Trophoblast cell (in vitro differentiated cells and primary cell): ENCODE results near the gene TMEM127.
A peak's percentile ranks its signal among the peaks of the same experiment; 100 is the strongest.
"Not testable (repeated sequence)": the region's sequence is repeated elsewhere in the genome, so short reads cannot be mapped to it uniquely, and the experiment has no call there.

Experiments used
- DNase-seq, 2 donors: peaks; one replicate each; pipeline ENCODE4 v3.0.0-alpha.2; 2016
- H2AFZ ChIP-seq: 2 replicates; pipeline ENCODE4 v1.6.1; 2013; ENCODE audit warnings: low read length, moderate library complexity, mild to moderate bottlenecking; ENCODE audit not compliant: insufficient read depth, poor library complexity
- H2AK5ac ChIP-seq: 2 replicates; pipeline ENCODE4 v1.6.1; 2013; ENCODE audit warnings: mild to moderate bottlenecking, low read length
- H2BK120ac ChIP-seq: 2 replicates; pipeline ENCODE4 v1.6.1; 2013; ENCODE audit warnings: low read length, mild to moderate bottlenecking, moderate library complexity; ENCODE audit not compliant: insufficient read depth, poor library complexity
- H2BK12ac ChIP-seq: 2 replicates; pipeline ENCODE4 v1.6.1; 2013; ENCODE audit warnings: mild to moderate bottlenecking, low read length, moderate library complexity
- H2BK5ac ChIP-seq: 2 replicates; pipeline ENCODE4 v1.6.1; 2013; ENCODE audit warnings: low read length, low read depth, moderate library complexity, mild to moderate bottlenecking; ENCODE audit not compliant: poor library complexity
- H3K14ac ChIP-seq: 2 replicates; pipeline ENCODE4 v1.6.1; 2013; ENCODE audit warnings: mild to moderate bottlenecking, low read length
- H3K18ac ChIP-seq: 2 replicates; pipeline ENCODE4 v1.6.1; 2013; ENCODE audit warnings: mild to moderate bottlenecking, low read length
- H3K23ac ChIP-seq: 2 replicates; pipeline ENCODE4 v1.6.1; 2013; ENCODE audit warnings: low read length
- H3K27ac ChIP-seq: 2 replicates; pipeline ENCODE4 v1.5.1; 2013; ENCODE audit warnings: low read depth, mild to moderate bottlenecking, inconsistent platforms, low read length, moderate library complexity
- H3K27me3 ChIP-seq: 2 replicates; pipeline ENCODE4 v1.6.1; 2013; ENCODE audit warnings: inconsistent platforms, mild to moderate bottlenecking, low read length, moderate library complexity; ENCODE audit not compliant: insufficient read depth
- H3K36me3 ChIP-seq, 2 experiments: 1 replicate in 1 of 2; 2 replicates in 1 of 2; pipeline ENCODE4 v1.6.1; 2013; ENCODE audit warnings: low read length in 2 of 2, mild to moderate bottlenecking in 2 of 2, moderate library complexity in 1 of 2; ENCODE audit not compliant: insufficient read depth in 2 of 2, control insufficient read depth in 1 of 2
- H3K4ac ChIP-seq: 2 replicates; pipeline ENCODE4 v1.6.1; 2013; ENCODE audit warnings: low read depth, mild to moderate bottlenecking, low read length, moderate library complexity
- H3K4me1 ChIP-seq, 2 experiments: 1 replicate in 1 of 2; 2 replicates in 1 of 2; pipeline ENCODE4 v1.6.1; 2013; ENCODE audit warnings: low read length in 2 of 2, mild to moderate bottlenecking in 2 of 2, moderate library complexity in 1 of 2; ENCODE audit not compliant: insufficient read depth in 2 of 2, control insufficient read depth in 1 of 2
- H3K4me2 ChIP-seq: 2 replicates; pipeline ENCODE4 v1.6.1; 2013; ENCODE audit warnings: inconsistent platforms, mild to moderate bottlenecking, low read length, moderate library complexity
- H3K4me3 ChIP-seq: 2 replicates; pipeline ENCODE4 v1.5.1; 2013; ENCODE audit warnings: mild to moderate bottlenecking, low read depth, low read length, inconsistent platforms
- H3K79me1 ChIP-seq: one replicate; pipeline ENCODE4 v1.6.1; 2013; ENCODE audit warnings: low read length
- H3K79me2 ChIP-seq: 2 replicates; pipeline ENCODE4 v1.6.1; 2013; ENCODE audit warnings: low read length, mild to moderate bottlenecking; ENCODE audit not compliant: control insufficient read depth, insufficient read depth, poor library complexity
- H3K9ac ChIP-seq: 2 replicates; pipeline ENCODE4 v1.6.1; 2013; ENCODE audit warnings: mild to moderate bottlenecking, low read length
- H3K9me3 ChIP-seq: 2 replicates; pipeline ENCODE4 v1.6.1; 2013; ENCODE audit warnings: low read depth, mild to moderate bottlenecking, control low read depth, inconsistent platforms, low read length; ENCODE audit not compliant: insufficient read depth
- H4K12ac ChIP-seq: 2 replicates; pipeline ENCODE4 v1.6.1; 2013; ENCODE audit warnings: low read depth, mild to moderate bottlenecking, low read length, moderate library complexity
- H4K8ac ChIP-seq: 2 replicates; pipeline ENCODE4 v1.6.1; 2013; ENCODE audit warnings: low read depth, mild to moderate bottlenecking, low read length, moderate library complexity
- H4K91ac ChIP-seq: one replicate; pipeline ENCODE4 v1.6.1; 2013; ENCODE audit warnings: low read depth, mild to moderate bottlenecking, low read length, moderate library complexity
- WGBS: extraction: QIAGEN DNeasy Blood & Tissue Kit; methylation state at CpG from one replicate; pipeline ENCODE4 v1.1.7; 2013; ENCODE audit warnings: missing lambda C conversion rate; ENCODE audit not compliant: insufficient read length, insufficient coverage; ENCODE audit errors: extremely low coverage; 5-methylcytosine and 5-hydroxymethylcytosine counted together

Gene TMEM127

DNA sequence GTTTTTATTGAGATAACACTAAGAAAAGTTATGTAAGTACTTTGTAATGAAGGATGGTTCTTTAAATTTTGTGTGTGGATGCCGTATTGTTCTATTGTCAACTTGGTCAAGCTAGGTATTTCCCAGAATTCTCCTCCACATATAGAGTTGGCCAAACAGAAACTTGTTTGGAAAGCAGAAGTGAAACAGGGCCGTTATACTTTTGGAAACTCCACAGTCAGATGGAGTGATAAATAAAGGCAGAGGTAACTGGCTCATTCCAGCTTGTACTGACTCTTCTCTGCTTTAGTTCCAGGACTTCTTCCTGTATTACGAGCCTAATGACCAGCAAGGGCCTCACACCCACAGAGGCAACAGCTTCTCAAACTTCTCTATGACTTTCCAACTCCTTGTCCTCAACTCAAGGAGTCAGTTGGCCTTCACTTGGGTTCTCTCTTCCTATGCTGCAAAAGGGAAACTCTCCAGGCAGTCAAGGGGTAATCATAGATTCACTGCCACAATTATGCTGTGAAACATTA, 40.7 kb downstream of the TMEM127 start:
- no peak overlapping the region for H3K14ac ChIP-seq
- H2BK120ac ChIP-seq, result no peak overlapping the region
- H3K79me1 ChIP-seq, result no peaks in the 10 kb centered on the region
- no peak overlapping the region for H4K12ac ChIP-seq
- no peak overlapping the region for H2AFZ ChIP-seq
- H2BK12ac ChIP-seq, result no peak overlapping the region
- H4K8ac ChIP-seq, result no peak overlapping the region
- no peak overlapping the region for H3K4ac ChIP-seq
- no CpG with 5 or more reads among the region's 3 CpGs for WGBS
- no peaks in the 10 kb centered on the region for H3K79me2 ChIP-seq
- no peak overlapping the region for H4K91ac ChIP-seq
- H3K9ac ChIP-seq, result no peak overlapping the region
- H3K36me3 ChIP-seq, result peaks cover 0 to 2% of the 10 kb centered on the region in 2 experiments
- no peak overlapping the region for H3K18ac ChIP-seq
- no peak overlapping the region for H3K23ac ChIP-seq
- no peaks in the 10 kb centered on the region for H3K4me1 ChIP-seq
- no peaks in the 10 kb centered on the region for H3K9me3 ChIP-seq
- peak; percentile 12 to 26 for DNase-seq
- no peak overlapping the region for H3K4me2 ChIP-seq
- H3K27ac ChIP-seq, result no peak overlapping the region
- no peak overlapping the region for H3K4me3 ChIP-seq
- no peaks in the 10 kb centered on the region for H3K27me3 ChIP-seq
- H2AK5ac ChIP-seq, result no peak overlapping the region
- no peak overlapping the region for H2BK5ac ChIP-seq

- not testable (repeated sequence) for H4K91ac ChIP-seq
- no CpG with 5 or more reads among the region's 1 CpG for WGBS
Observed at GRCh38 chr2:96221106-96221505, 44.7 kb downstream of the TMEM127 start.

GRCh38 chr2:96219959-96220358, 45.8 kb downstream of the TMEM127 start:
- not testable (repeated sequence) for H4K91ac ChIP-seq, H2BK120ac ChIP-seq, H2BK12ac ChIP-seq, H3K79me2 ChIP-seq, H3K4me1 ChIP-seq, H2AK5ac ChIP-seq, H3K9ac ChIP-seq, H4K8ac ChIP-seq, H3K23ac ChIP-seq, H3K4me2 ChIP-seq, H3K27ac ChIP-seq, DNase-seq, H3K4me3 ChIP-seq, H2AFZ ChIP-seq, H2BK5ac ChIP-seq, H3K9me3 ChIP-seq, H3K4ac ChIP-seq, H4K12ac ChIP-seq, H3K18ac ChIP-seq, H3K27me3 ChIP-seq, H3K79me1 ChIP-seq, H3K36me3 ChIP-seq, H3K14ac ChIP-seq
- no CpG with 5 or more reads among the region's 4 CpGs for WGBS

More at GRCh38 chr2:96221106-96221505, 44.7 kb downstream of the TMEM127 start:
- not testable (repeated sequence) for H3K79me2 ChIP-seq, H4K8ac ChIP-seq, H3K27ac ChIP-seq, H2BK5ac ChIP-seq, H3K4me2 ChIP-seq, H2BK12ac ChIP-seq, H2AK5ac ChIP-seq, H3K9ac ChIP-seq, H4K12ac ChIP-seq, DNase-seq, H3K23ac ChIP-seq, H3K4ac ChIP-seq, H2BK120ac ChIP-seq, H3K14ac ChIP-seq, H3K4me1 ChIP-seq, H3K18ac ChIP-seq, H3K27me3 ChIP-seq, H3K9me3 ChIP-seq, H3K4me3 ChIP-seq, H3K79me1 ChIP-seq, H2AFZ ChIP-seq, H3K36me3 ChIP-seq

- Histone ChIP-seq H3K79me2 (no peaks in the 10 kb centered on the region), H3K9ac (no peak overlapping the region), H3K4me3 (no peak overlapping the region), H3K79me1 (no peaks in the 10 kb centered on the region), H3K27ac (no peak overlapping the region), H3K9me3 (no peaks in the 10 kb centered on the region), H3K18ac (no peak overlapping the region), H3K36me3 (no peaks in the 10 kb centered on the region), H3K4ac (no peak overlapping the region), H3K14ac (no peak overlapping the region), H2AK5ac (no peak overlapping the region), H4K12ac (no peak overlapping the region), H3K27me3 (no peaks in the 10 kb centered on the region), H3K4me1 (no peaks in the 10 kb centered on the region), H4K91ac (no peak overlapping the region), H4K8ac (no peak overlapping the region), H2BK12ac (no peak overlapping the region), H2BK5ac (no peak overlapping the region), H2BK120ac (no peak overlapping the region), H3K4me2 (no peak overlapping the region), H2AFZ (no peak overlapping the region), H3K23ac (no peak overlapping the region)
- DNase-seq, result no peak
- WGBS, result no CpG with 5 or more reads among the region's 13 CpGs
Observed at GRCh38 chr2:96218508-96219131, 47.2 kb downstream of the TMEM127 start.
